Endothelial cell of umbilical vein (primary cell): ENCODE data around the gene GLUD1. TPM values are rescaled to one million over a fixed set of nuclear protein-coding genes. Genes with fewer than 3 reads are reported as not detected.

Experiments used
- BruUV-seq: library from RNA; stranded (reverse); fragments of 400-500 nt; replicated peaks from 2 replicates; lab custom pipeline; 2021; lab: Mats Ljungman, UMichigan
- CTCF ChIA-PET: fragments of 300-600, 350-600 bp; sonication (Branson Sonifier 250); formaldehyde crosslinking; loops from one replicate; lab custom pipeline; 2021; ENCODE audit warnings: antibody characterized with exemption, inconsistent platforms; lab: Charles Lee
- POLR2A ChIA-PET: fragments of 300-600, 350-600 bp; sonication (Branson Sonifier 250); formaldehyde crosslinking; loops from one replicate; lab custom pipeline; 2021; ENCODE audit warnings: antibody characterized with exemption, inconsistent platforms; lab: Charles Lee
- DNase-seq: peaks from one replicate; pipeline ENCODE4 v3.0.0-alpha.2; 2011; ENCODE audit warnings: low read depth, low spot score
- FAIRE-seq: peaks from 2 replicates; lab custom pipeline; 2011; peaks lifted over from hg19 to GRCh38; lab: Jason Lieb, UNC
- H2AFZ ChIP-seq: 2 replicates; pipeline ENCODE4 v1.6.0; 2012; ENCODE audit warnings: low read depth, low read length, control low read depth, inconsistent platforms
- H3K27ac ChIP-seq: 2 replicates; pipeline ENCODE4 v1.5.1; 2011; ENCODE audit warnings: low read depth, mild to moderate bottlenecking, control low read depth, low read length, moderate library complexity; ENCODE audit not compliant: insufficient read depth
- H3K27me3 ChIP-seq, 2 experiments: 2 replicates each; pipeline versions ENCODE4 v1.6.0 to v1.6.1; 2011; ENCODE audit warnings: low read length in 2 of 2, mixed read lengths in 1 of 2; ENCODE audit not compliant: control insufficient read depth in 2 of 2, insufficient read depth in 2 of 2
- H3K36me3 ChIP-seq, 2 experiments: 2 replicates in 1 of 2; 3 replicates in 1 of 2; pipeline ENCODE4 v1.5.1; 2011; ENCODE audit warnings: low read length in 2 of 2, mild to moderate bottlenecking in 1 of 2, moderate library complexity in 1 of 2; ENCODE audit not compliant: control insufficient read depth in 2 of 2, insufficient read depth in 2 of 2; ENCODE audit errors: extremely low read depth in 1 of 2
- H3K4me1 ChIP-seq: 3 replicates; pipeline ENCODE4 v1.5.1; 2011; ENCODE audit warnings: mild to moderate bottlenecking, low read length; ENCODE audit not compliant: control insufficient read depth, insufficient read depth; ENCODE audit errors: extremely low read depth
- H3K4me2 ChIP-seq: 2 replicates; pipeline ENCODE4 v1.6.1; 2011; ENCODE audit warnings: low read length, control low read depth, mixed read lengths; ENCODE audit not compliant: insufficient read depth
- H3K4me3 ChIP-seq, 3 experiments: fragments of 200-600 bp in 1 of 3; sonication (generic), shearing (Covaris generic) in 1 of 3; replicated peaks in 1 of 3; 2 replicates each; pipeline ENCODE4 v1.5.1; 2011 to 2016; ENCODE audit warnings: control low read depth in 3 of 3, low read length in 3 of 3, mild to moderate bottlenecking in 2 of 3, inconsistent platforms in 1 of 3, low read depth in 1 of 3, moderate library complexity in 1 of 3; ENCODE audit not compliant: insufficient read depth in 1 of 3
- H3K79me2 ChIP-seq: 2 replicates; pipeline ENCODE4 v1.6.0; 2012; ENCODE audit warnings: low read length, inconsistent platforms; ENCODE audit not compliant: control insufficient read depth, insufficient read depth
- H3K9ac ChIP-seq: replicated peaks from 2 replicates; pipeline ENCODE3; 2011; ENCODE audit warnings: low read length, control low read depth; ENCODE audit not compliant: insufficient read depth; ENCODE audit errors: extremely low read depth
- H3K9me1 ChIP-seq: replicated peaks from 3 replicates; pipeline ENCODE4 v1.6.0; 2011; ENCODE audit warnings: mild to moderate bottlenecking, low read length; ENCODE audit not compliant: control insufficient read depth, insufficient read depth; ENCODE audit errors: extremely low read depth
- H3K9me3 ChIP-seq: replicated peaks from 2 replicates; pipeline ENCODE4 v1.5.1; 2012; ENCODE audit warnings: low read length, inconsistent platforms; ENCODE audit not compliant: control insufficient read depth, insufficient read depth
- H4K20me1 ChIP-seq: replicated peaks from 2 replicates; pipeline ENCODE3; 2011; ENCODE audit warnings: mild to moderate bottlenecking, low read length; ENCODE audit not compliant: control insufficient read depth, insufficient read depth; ENCODE audit errors: extremely low read depth
- EZH2 ChIP-seq: IDR thresholded peaks from 2 replicates; pipeline ENCODE4 v1.6.1; 2012; ENCODE audit warnings: borderline replicate concordance, low read depth, mild to moderate bottlenecking, moderate library complexity, low read length, inconsistent platforms; ENCODE audit not compliant: severe bottlenecking
- FOS ChIP-seq: IDR thresholded peaks from 2 replicates; pipeline ENCODE4 v1.6.1; 2011; ENCODE audit warnings: mild to moderate bottlenecking, low read length, moderate library complexity, borderline replicate concordance; ENCODE audit not compliant: insufficient read depth
- GATA2 ChIP-seq: IDR thresholded peaks from 2 replicates; pipeline ENCODE4 v1.7.0; 2011; ENCODE audit warnings: low read depth, mild to moderate bottlenecking, moderate library complexity, mixed read lengths, low read length; ENCODE audit not compliant: insufficient read length, insufficient read depth
- JUN ChIP-seq: IDR thresholded peaks from 2 replicates; pipeline ENCODE4 v1.6.1; 2011; ENCODE audit warnings: borderline replicate concordance, low read depth; ENCODE audit not compliant: insufficient read length, insufficient read depth
- MYC ChIP-seq: IDR thresholded peaks from one replicate; pipeline ENCODE4 v1.6.1; 2011; ENCODE audit warnings: mild to moderate bottlenecking, low read depth, low read length
- dilution Hi-C: fragments of 300-500 bp; cut with MboI; formaldehyde crosslinking; loops from one replicate; pipeline ENCODE4 v1.15.0; 2019; ENCODE audit warnings: low sequenced_read_pairs; ENCODE audit not compliant: extremely low pct_ligation_motif_present
- intact Hi-C: fragments of 100-400 bp; cut with micrococcal nuclease; formaldehyde crosslinking; loops from one replicate; pipeline ENCODE4 v1.10.0; 2022
- polyA plus RNA-seq, 4 experiments: library from polyadenylated mRNA; depleted of rRNA in 3 of 4; stranded (reverse) in 3 of 4; unstranded in 1 of 4; fragments of >200 nt; gene quantifications; 2 replicates each; pipeline versions ENCODE4 v1.2.1 to v1.2.3, GENCODE V29; 2011 to 2012; ENCODE audit warnings: missing spikeins in 1 of 4
- total RNA-seq: library from RNA; stranded (reverse); gene quantifications from 2 replicates; pipeline ENCODE4 v1.2.3, GENCODE V29; 2021
- TF ChIP-seq, protein P1 (sequence below): IDR thresholded peaks from 2 replicates; pipeline ENCODE4 v1.6.1; 2011; ENCODE audit not compliant: insufficient read depth, insufficient read length
- TF ChIP-seq, protein P2 (sequence below), 2 donors: IDR thresholded peaks; 1 replicate in 1 of 2; 2 replicates in 1 of 2; pipeline ENCODE4 v1.5.1; 2011; ENCODE audit warnings: low read length in 2 of 2, mild to moderate bottlenecking in 2 of 2, moderate library complexity in 2 of 2, control low read depth in 1 of 2, inconsistent platforms in 1 of 2, low read depth in 1 of 2; ENCODE audit not compliant: insufficient read depth in 1 of 2; ENCODE audit errors: extremely low read depth in 1 of 2

GLUD1 gene
- total and polyA plus RNA-seq, 2 donors (not counting 3 experiments of a cell fraction or from before 2014, with no cell fraction given): 41.9 to 94.7 TPM

DNA sequence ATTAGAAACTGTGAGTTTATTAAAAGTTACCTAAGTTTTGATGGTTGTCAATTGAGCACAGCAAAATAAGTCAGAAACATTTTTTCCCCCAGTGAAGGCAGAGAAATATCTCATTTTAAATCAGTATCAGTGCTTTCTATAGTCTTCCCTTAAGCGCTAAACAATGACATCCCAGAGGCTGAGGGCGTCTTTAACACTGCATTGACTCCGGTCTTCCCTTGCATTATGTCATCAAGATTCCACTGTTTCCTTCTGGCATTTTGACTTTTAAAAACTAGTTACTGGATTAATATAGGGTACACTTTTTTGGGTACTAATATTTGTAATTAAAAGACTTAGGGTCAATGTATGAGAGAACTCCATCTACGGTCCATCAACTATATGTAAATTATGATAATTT is 3.9 kb downstream of the GLUD1 start:
- DNase-seq: peak; percentile 21

More for the DNA sequence above, 3.9 kb downstream of the GLUD1 start:
- BruUV-seq: no TSS peak
- TF ChIP-seq MYC: no peak
- TF ChIP-seq, protein P1, sequence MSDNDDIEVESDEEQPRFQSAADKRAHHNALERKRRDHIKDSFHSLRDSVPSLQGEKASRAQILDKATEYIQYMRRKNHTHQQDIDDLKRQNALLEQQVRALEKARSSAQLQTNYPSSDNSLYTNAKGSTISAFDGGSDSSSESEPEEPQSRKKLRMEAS: no peak
- no peak for TF ChIP-seq EZH2
- no peak for TF ChIP-seq JUN
- no peak for TF ChIP-seq GATA2
- TF ChIP-seq, protein P2, sequence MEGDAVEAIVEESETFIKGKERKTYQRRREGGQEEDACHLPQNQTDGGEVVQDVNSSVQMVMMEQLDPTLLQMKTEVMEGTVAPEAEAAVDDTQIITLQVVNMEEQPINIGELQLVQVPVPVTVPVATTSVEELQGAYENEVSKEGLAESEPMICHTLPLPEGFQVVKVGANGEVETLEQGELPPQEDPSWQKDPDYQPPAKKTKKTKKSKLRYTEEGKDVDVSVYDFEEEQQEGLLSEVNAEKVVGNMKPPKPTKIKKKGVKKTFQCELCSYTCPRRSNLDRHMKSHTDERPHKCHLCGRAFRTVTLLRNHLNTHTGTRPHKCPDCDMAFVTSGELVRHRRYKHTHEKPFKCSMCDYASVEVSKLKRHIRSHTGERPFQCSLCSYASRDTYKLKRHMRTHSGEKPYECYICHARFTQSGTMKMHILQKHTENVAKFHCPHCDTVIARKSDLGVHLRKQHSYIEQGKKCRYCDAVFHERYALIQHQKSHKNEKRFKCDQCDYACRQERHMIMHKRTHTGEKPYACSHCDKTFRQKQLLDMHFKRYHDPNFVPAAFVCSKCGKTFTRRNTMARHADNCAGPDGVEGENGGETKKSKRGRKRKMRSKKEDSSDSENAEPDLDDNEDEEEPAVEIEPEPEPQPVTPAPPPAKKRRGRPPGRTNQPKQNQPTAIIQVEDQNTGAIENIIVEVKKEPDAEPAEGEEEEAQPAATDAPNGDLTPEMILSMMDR (IDR thresholded peaks at IDR 0.05; ENCODE audit: extremely low read depth in 1 of 2, insufficient read depth in 1 of 2, low read depth in 1 of 2, low read length in 2 of 2): no peak
- no peak for TF ChIP-seq FOS
- H2AFZ ChIP-seq: no peak overlapping the region
- no peaks in the 10 kb centered on the region for H3K9me3 ChIP-seq
- H3K4me2 ChIP-seq: peak overlapping the region; percentile 44
- no peak overlapping the region for H3K27ac ChIP-seq
- ChIA-PET CTCF (no interaction called here), POLR2A (no interaction called here)
- FAIRE-seq: no peak
- no peaks in the 10 kb centered on the region for H3K9me1 ChIP-seq
- no peaks in the 10 kb centered on the region for H3K27me3 ChIP-seq
- intact Hi-C loops (no loop called here), dilution Hi-C loops (no loop called here)
- H3K4me3 ChIP-seq: no peak overlapping the region
- H3K36me3 ChIP-seq: no peaks in the 10 kb centered on the region
- H3K79me2 ChIP-seq: peaks cover 81% of the 10 kb centered on the region
- H3K9ac ChIP-seq: no peak overlapping the region
- H3K4me1 ChIP-seq: peaks cover 30% of the 10 kb centered on the region
- H4K20me1 ChIP-seq: peaks cover 2% of the 10 kb centered on the region
